Peyer's patch (tissue), 4 donors: Measurements from ENCODE around the gene APOBEC4. TPM values are rescaled to one million over a fixed set of nuclear protein-coding genes. Genes with fewer than 3 reads are reported as not detected.

Experiments
- DNase-seq, 3 donors: peaks; one replicate each; pipeline ENCODE4 v3.0.0-alpha.2; 2017 to 2019
- H3K27ac ChIP-seq, 4 donors: fragments of 200-600 bp; sonication (generic); one replicate each; pipeline ENCODE4 v1.5.1; 2016 to 2019
- H3K27me3 ChIP-seq, 2 donors: fragments of 200-600 bp; sonication (generic); one replicate each; pipeline ENCODE4 v1.5.1; 2019
- H3K36me3 ChIP-seq, 3 donors: fragments of 200-600 bp; sonication (generic); one replicate each; pipeline ENCODE4 v1.5.1; 2016 to 2019
- H3K4me1 ChIP-seq, 4 donors: fragments of 200-600 bp; sonication (generic); one replicate each; pipeline ENCODE4 v1.5.1; 2016 to 2019
- H3K4me3 ChIP-seq, 4 donors: fragments of 200-600 bp; sonication (generic); 1 replicate in 3 of 4; 2 replicates in 1 of 4; pipeline ENCODE4 v1.5.1; 2016 to 2019; ENCODE audit warnings: mild to moderate bottlenecking in 1 of 4
- H3K9me3 ChIP-seq, 4 donors: fragments of 200-600 bp; sonication (generic); one replicate each; pipeline ENCODE4 v1.5.1; 2016 to 2019; ENCODE audit warnings: mild to moderate bottlenecking in 1 of 4
- CTCF ChIP-seq, 6 experiments: fragments of 450-650 bp in 4 of 6; fragments of 200-600 bp in 2 of 6; sonication (generic) in 1 of 6; IDR thresholded peaks; one replicate each; pipeline ENCODE4 v1.5.1; 2017 to 2019; ENCODE audit warnings: antibody characterized with exemption in 6 of 6, mild to moderate bottlenecking in 3 of 6, moderate library complexity in 1 of 6
- POLR2A ChIP-seq, 2 donors: fragments of 450-650 bp; IDR thresholded peaks; one replicate each; pipeline ENCODE4 v1.5.1; 2017; ENCODE audit warnings: antibody characterized with exemption in 2 of 2, mild to moderate bottlenecking in 2 of 2, moderate library complexity in 2 of 2
- total RNA-seq, 4 donors: library from RNA; depleted of rRNA; stranded (reverse); fragments of >200 nt; gene quantifications; one replicate each; pipeline ENCODE4 v1.1.0, GENCODE V29; 2016

APOBEC4 gene
- total RNA-seq, 4 donors from 2014 or later: 0.85 TPM; not detected in 3

- Histone ChIP-seq H3K9me3 (no peaks in the 10 kb centered on the region), H3K36me3 (no peaks in the 10 kb centered on the region), H3K4me1 (peaks cover 0 to 17% (median 0%) of the 10 kb centered on the region in 4 donors), H3K27ac (no peak overlapping the region), H3K27me3 (no peaks in the 10 kb centered on the region), H3K4me3 (no peak overlapping the region)
- TF ChIP-seq POLR2A (IDR thresholded peaks at IDR 0.05) (no peak), CTCF (IDR thresholded peaks at IDR 0.05) (no peak)
- DNase-seq: no peak
Observed at GRCh38 chr1:183648042-183648441, 5.1 kb downstream of the APOBEC4 start.

GRCh38 chr1:183646776-183647175, 6.3 kb downstream of the APOBEC4 start:
- H3K4me3 ChIP-seq: no peak overlapping the region
- TF ChIP-seq POLR2A (IDR thresholded peaks at IDR 0.05) (no peak), CTCF (IDR thresholded peaks at IDR 0.05) (no peak)

GRCh38 chr1:183645531-183645930, 7.6 kb downstream of the APOBEC4 start:
- H3K27ac ChIP-seq: no peak overlapping the region
- TF ChIP-seq POLR2A (IDR thresholded peaks at IDR 0.05) (no peak), CTCF (IDR thresholded peaks at IDR 0.05) (no peak)
- no peak for DNase-seq
- H3K4me1 ChIP-seq: no peaks in the 10 kb centered on the region
- no peaks in the 10 kb centered on the region for H3K9me3 ChIP-seq
- no peaks in the 10 kb centered on the region for H3K36me3 ChIP-seq
- H3K4me3 ChIP-seq: no peak overlapping the region
- no peaks in the 10 kb centered on the region for H3K27me3 ChIP-seq

More at GRCh38 chr1:183646776-183647175, 6.3 kb downstream of the APOBEC4 start:
- no peak for DNase-seq
- H3K4me1 ChIP-seq: peaks cover 0 to 4% (median 0%) of the 10 kb centered on the region in 4 donors
- H3K36me3 ChIP-seq: no peaks in the 10 kb centered on the region
- H3K27me3 ChIP-seq: no peaks in the 10 kb centered on the region
- H3K9me3 ChIP-seq: no peaks in the 10 kb centered on the region
- H3K27ac ChIP-seq: no peak overlapping the region

- H3K9me3 ChIP-seq: no peaks in the 10 kb centered on the region
- H3K27ac ChIP-seq: no peak overlapping the region
- DNase-seq: no peak
- TF ChIP-seq POLR2A (IDR thresholded peaks at IDR 0.05) (no peak), CTCF (IDR thresholded peaks at IDR 0.05) (no peak)
- H3K4me1 ChIP-seq: no peaks in the 10 kb centered on the region
- no peaks in the 10 kb centered on the region for H3K27me3 ChIP-seq
- no peak overlapping the region for H3K4me3 ChIP-seq
- no peaks in the 10 kb centered on the region for H3K36me3 ChIP-seq
Observed at GRCh38 chr1:183642166-183642565, 10.9 kb downstream of the APOBEC4 start.

- peaks cover 0 to 11% (median 0%) of the 10 kb centered on the region in 4 donors for H3K4me1 ChIP-seq
- DNase-seq: no peak
- no peak overlapping the region for H3K4me3 ChIP-seq
- H3K9me3 ChIP-seq: no peaks in the 10 kb centered on the region
- TF ChIP-seq POLR2A (IDR thresholded peaks at IDR 0.05) (no peak), CTCF (IDR thresholded peaks at IDR 0.05) (no peak)
- H3K27ac ChIP-seq: no peak overlapping the region
- no peaks in the 10 kb centered on the region for H3K27me3 ChIP-seq
- no peaks in the 10 kb centered on the region for H3K36me3 ChIP-seq
Observed at GRCh38 chr1:183640193-183640592, 12.9 kb downstream of the APOBEC4 start.
